ENCODE results near the gene TFIP11. TPM values are rescaled to one million over a fixed set of nuclear protein-coding genes. Genes with fewer than 3 reads are reported as not detected.

The TFIP11 gene
- total and polyA plus RNA-seq, 10 of the 15 experiments (the other 5 are each of a cell fraction or from before 2014, with no cell fraction given) = 14.2 to 43.3 (median 31.9) TPM

GRCh38 chr22:26445577-26446275, 66.5 kb downstream of the TFIP11 start:
- Histone ChIP-seq H3K9ac (ENCODE audit: control insufficient read depth, insufficient read depth, low read length) (no peak overlapping the region), H3K27me3 (replicated peaks in 1 of 2; ENCODE audit: control insufficient read depth in 2 of 2, insufficient read depth in 2 of 2, low read length in 1 of 2) (no peaks in the 10 kb centered on the region), H3K27ac (ENCODE audit: control insufficient read depth, insufficient read depth) (no peak overlapping the region), H3K4me3 (no peak overlapping the region), H3K9me3 (replicated peaks; ENCODE audit: control insufficient read depth, insufficient read depth, low read length) (no peaks in the 10 kb centered on the region), H3K36me3 (ENCODE audit: control insufficient read depth in 2 of 2, insufficient read depth in 2 of 2, low read length in 1 of 2) (peaks cover 0 to 13% of the 10 kb centered on the region in 2 experiments; a peak in 3 of 4 replicates), H4K20me1 (ENCODE audit: control insufficient read depth, insufficient read depth) (no peaks in the 10 kb centered on the region), H3K79me2 (ENCODE audit: control insufficient read depth, insufficient read depth, low read length) (peaks cover under 1% of the 10 kb centered on the region), H3K4me2 (ENCODE audit: control insufficient read depth, insufficient read depth) (no peak overlapping the region), H2AFZ (ENCODE audit: control insufficient read depth, low read depth, low read length) (no peak overlapping the region), H3K4me1 (ENCODE audit: control insufficient read depth, insufficient read depth, low read length) (no peaks in the 10 kb centered on the region)
- TF ChIP-seq NRF1 (conservative IDR thresholded peaks at IDR 0.05; ENCODE audit: low read depth, low read length) (no peak), SKIL (IDR thresholded peaks at IDR 0.05; ENCODE audit: low read depth, poor library complexity, severe bottlenecking) (no peak), SP1 (IDR thresholded peaks at IDR 0.05; ENCODE audit: low read depth, low read length) (no peak), MYB (IDR thresholded peaks at IDR 0.05; ENCODE audit: borderline replicate concordance, low read depth, low read length) (no peak), DPF2 (IDR thresholded peaks at IDR 0.05) (no peak), CHD2 (IDR thresholded peaks at IDR 0.05; ENCODE audit: borderline replicate concordance, low read depth, low read length) (no peak), YBX1 (IDR thresholded peaks at IDR 0.05) (no peak), MTA2 (IDR thresholded peaks at IDR 0.05; ENCODE audit: low read depth) (no peak), RB1 (IDR thresholded peaks at IDR 0.05; ENCODE audit: borderline replicate concordance) (no peak), GATAD2B (conservative IDR thresholded peaks at IDR 0.05; ENCODE audit: low read depth) (no peak), ZNF24 (IDR thresholded peaks at IDR 0.05) (no peak), BCLAF1 (IDR thresholded peaks at IDR 0.05) (no peak)
- SMC1A ChIA-PET (ENCODE audit: uncharacterized antibody, unreplicated experiment) = interaction anchor here (1.1 kb wide), 1 partner anchor 15 kb away, joined by 3 read pairs; no protein-coding TSS in a partner anchor
- CTCF ChIA-PET = no interaction called here
- RAD21 ChIA-PET (ENCODE audit: unreplicated experiment) = no interaction called here
- in situ Hi-C loops (cut with MboI) (no loop called here), intact Hi-C loops (cut with micrococcal nuclease; ENCODE audit: unreplicated experiment) (no loop called here)
- 93% methylated on average over 15 of the region's 15 CpGs for WGBS (ENCODE audit: insufficient coverage, insufficient replicate concordance, low lambda C conversion rate, missing lambda C conversion rate)
- BruUV-seq (replicated peaks) = no TSS peak
- ATAC-seq (no peak), FAIRE-seq (no peak), DNase-seq (ENCODE audit: low read depth, low spot score) (no peak)
- POLR2A ChIA-PET = no interaction called here

Measured in GM12878 (cell line).